ENCODE data around the gene CELF4.

DNA sequence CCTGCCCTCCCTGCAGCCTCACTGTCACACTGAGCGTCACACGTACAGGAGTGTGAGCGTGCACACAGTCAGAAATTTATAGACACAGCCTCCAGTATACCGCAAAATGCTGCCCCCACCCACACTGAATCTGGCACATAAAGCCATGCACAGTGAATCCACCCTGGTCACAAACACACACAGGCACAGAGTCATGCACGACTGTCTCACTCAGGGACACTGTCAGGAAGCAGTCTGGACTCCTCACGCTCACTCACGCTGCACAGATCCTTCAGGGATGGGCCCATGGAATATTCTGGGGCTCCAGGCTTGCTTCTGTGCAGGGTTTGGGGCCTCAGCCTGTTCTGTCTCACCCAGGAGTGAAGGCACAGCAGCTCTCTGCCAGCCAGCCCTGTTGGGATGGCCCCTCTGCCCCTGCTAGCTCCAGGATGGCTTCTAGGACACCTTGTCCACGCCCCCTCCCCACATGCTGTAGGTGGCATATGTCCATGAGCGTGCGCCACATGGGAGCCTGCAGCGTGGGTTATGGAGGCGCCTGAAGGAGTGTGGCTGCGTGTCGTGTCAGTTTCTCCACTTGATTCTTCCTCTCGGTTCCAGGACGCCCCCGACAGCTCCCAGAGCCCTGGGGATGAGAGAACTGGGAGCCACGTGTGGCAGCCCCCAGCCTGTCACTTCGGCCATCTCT is 175.8 kb downstream of the CELF4 start:
- TF ChIP-seq, protein P1, sequence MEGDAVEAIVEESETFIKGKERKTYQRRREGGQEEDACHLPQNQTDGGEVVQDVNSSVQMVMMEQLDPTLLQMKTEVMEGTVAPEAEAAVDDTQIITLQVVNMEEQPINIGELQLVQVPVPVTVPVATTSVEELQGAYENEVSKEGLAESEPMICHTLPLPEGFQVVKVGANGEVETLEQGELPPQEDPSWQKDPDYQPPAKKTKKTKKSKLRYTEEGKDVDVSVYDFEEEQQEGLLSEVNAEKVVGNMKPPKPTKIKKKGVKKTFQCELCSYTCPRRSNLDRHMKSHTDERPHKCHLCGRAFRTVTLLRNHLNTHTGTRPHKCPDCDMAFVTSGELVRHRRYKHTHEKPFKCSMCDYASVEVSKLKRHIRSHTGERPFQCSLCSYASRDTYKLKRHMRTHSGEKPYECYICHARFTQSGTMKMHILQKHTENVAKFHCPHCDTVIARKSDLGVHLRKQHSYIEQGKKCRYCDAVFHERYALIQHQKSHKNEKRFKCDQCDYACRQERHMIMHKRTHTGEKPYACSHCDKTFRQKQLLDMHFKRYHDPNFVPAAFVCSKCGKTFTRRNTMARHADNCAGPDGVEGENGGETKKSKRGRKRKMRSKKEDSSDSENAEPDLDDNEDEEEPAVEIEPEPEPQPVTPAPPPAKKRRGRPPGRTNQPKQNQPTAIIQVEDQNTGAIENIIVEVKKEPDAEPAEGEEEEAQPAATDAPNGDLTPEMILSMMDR (IDR thresholded peaks at IDR 0.05) = no peak
- TF ChIP-seq POLR2A (IDR thresholded peaks at IDR 0.05) (no peak), EP300 (IDR thresholded peaks at IDR 0.05) (no peak), POLR2AphosphoS5 (IDR thresholded peaks at IDR 0.05) (no peak)

Measured in upper lobe of left lung (tissue), 4 donors.